Bronchus fibroblast of lung (primary cell): ENCODE results near the gene YY1AP1. TPM values are rescaled to one million over a fixed set of nuclear protein-coding genes. Genes with fewer than 3 reads are reported as not detected.

Experiments
- total RNA-seq: library from RNA; depleted of rRNA; stranded (reverse); fragments of >200 nt; gene quantifications from 2 replicates; pipeline ENCODE4 v1.2.3, GENCODE V29; 2015

Gene YY1AP1, protein sequence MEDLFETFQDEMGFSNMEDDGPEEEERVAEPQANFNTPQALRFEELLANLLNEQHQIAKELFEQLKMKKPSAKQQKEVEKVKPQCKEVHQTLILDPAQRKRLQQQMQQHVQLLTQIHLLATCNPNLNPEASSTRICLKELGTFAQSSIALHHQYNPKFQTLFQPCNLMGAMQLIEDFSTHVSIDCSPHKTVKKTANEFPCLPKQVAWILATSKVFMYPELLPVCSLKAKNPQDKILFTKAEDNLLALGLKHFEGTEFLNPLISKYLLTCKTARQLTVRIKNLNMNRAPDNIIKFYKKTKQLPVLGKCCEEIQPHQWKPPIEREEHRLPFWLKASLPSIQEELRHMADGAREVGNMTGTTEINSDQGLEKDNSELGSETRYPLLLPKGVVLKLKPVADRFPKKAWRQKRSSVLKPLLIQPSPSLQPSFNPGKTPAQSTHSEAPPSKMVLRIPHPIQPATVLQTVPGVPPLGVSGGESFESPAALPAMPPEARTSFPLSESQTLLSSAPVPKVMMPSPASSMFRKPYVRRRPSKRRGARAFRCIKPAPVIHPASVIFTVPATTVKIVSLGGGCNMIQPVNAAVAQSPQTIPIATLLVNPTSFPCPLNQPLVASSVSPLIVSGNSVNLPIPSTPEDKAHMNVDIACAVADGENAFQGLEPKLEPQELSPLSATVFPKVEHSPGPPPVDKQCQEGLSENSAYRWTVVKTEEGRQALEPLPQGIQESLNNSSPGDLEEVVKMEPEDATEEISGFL
- total RNA-seq, result 21.2 and 24.7 TPM in 2 replicates

DNA sequence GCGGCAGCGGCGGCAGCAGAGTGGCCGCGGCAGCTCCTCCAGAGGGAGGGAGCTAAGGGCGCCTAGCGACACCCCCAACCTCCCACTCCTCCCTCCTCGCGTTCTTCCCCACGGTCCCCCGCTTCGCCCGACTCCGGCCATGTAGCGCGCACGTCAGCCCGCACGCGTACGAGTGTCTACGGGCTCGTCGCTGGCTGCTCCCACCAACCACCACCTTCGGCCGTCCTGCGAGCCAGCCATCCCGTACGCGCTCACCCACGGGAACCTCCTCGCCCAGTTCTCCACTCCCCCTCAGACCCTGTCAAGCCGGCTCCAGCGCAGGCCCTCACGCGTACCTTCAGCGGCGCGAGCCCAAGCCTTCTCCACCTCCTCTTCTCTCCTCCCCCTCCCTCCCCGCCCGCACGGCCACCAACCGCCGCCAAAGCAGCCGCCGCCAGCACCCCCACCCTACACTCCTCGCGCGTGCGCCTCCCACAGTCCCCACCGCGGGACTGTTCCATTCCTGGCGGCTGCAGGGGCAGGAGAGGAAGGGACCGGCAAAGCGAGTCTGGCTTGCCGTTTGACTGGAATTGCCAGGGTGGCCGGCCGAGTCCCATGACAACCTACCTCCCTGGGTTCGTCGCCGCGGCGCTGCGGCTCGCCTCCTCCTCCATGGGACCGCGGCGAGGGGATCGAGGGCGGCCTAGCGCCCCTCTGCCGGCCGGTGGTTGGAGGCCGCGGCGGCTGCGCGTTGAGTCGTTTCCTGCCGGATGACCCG is at the start of gene YY1AP1:
YY1AP1 (minus strand) TSS at position 451 of the 757 bp plus-strand sequence. CDS start 8,338 bp downstream, outside the sequence.

DNA sequence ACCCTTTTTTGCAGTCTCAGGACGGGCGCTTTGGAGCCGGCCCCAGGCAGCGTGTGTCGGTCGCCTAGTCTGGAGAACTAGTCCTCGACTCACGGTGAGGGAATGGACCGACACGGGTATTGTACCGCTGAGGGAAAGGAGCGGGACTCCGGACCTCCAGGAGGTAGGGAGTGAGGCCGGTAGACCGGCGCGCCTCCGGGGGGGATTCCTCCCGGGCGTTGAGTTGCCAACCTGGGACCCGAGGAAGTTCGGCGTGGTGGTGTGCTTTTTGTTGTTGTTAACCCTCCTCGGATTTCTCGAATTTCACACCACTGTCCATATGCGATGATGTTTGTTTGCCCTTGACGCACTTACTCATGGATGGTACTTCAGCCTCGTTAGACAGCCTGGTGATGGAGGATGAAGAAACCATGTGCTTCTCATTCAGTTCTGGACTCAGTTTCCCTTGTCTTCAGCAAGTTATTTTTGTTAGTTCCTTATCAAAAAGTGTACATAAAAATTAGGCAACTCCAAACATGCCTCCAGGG is 570 bp upstream of the YY1AP1 start, which contains the start of gene DAP3:
DAP3 (plus strand) TSS at position 11 of the 527 bp plus-strand sequence. CDS start 20,689 bp downstream, outside the sequence.

DNA sequence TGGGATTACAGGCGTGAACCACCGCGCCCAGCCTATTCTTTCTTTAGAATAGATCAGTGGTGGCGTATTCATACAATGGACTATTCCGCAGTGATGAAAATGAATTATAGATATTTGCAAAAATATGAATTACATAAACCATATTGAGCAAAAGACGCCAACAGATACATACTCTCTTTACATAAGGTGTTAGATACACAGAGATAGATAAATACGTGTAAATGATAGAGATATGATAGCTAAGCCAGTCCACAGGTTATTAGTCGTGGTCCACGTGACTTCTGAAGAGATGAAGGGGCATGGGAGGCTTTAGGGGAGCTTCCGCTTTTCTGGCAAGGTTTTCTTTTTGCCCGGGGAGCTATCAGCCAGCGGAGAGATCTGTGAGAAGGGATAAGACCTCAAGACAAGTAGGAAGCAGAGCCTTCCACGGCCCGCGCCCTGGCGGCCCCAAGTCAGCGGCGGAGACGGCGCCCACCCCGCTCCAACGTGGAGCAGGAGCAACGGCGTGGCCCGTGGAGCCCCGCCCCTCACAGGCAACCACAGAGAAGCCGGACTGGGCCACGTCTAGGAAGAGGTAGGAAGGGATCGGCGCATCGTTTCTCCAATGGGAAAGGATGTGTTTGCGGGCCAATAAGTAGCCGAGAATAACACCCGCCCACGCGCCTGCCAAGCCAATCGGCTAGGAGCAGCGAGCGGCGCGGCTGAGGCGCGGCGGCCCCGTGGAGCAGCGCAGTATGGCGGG is 78.9 kb downstream of the YY1AP1 start, which contains the start of gene MSTO1:
MSTO1 (plus strand) TSS at position 704 of the 742 bp plus-strand sequence; CDS start at position 735, 31 bp downstream.

Other genes with a start within 250 kb of the YY1AP1 start
- 6.2 and 8.4 TPM in 2 replicates for gene ASH1L, start 126.0 kb downstream of the YY1AP1 start, total RNA-seq
- 13.4 and 19.5 TPM in 2 replicates for gene MSTO1, start 78.6 kb downstream of the YY1AP1 start, total RNA-seq
- gene DAP3, start 317 bp upstream of the YY1AP1 start, total RNA-seq, result 80.0 and 83.1 TPM in 2 replicates
- gene GON4L, start 168.4 kb upstream of the YY1AP1 start, total RNA-seq, result 13.6 and 16.8 TPM in 2 replicates
- gene SYT11, start 170.8 kb upstream of the YY1AP1 start, total RNA-seq, result 20.8 and 21.9 TPM in 2 replicates
- 7.9 and 12.2 TPM in 2 replicates for gene RIT1, start 222.6 kb upstream of the YY1AP1 start, total RNA-seq
- 16.5 and 22.6 TPM in 2 replicates for gene KHDC4, start 245.6 kb upstream of the YY1AP1 start, total RNA-seq